GM19463 (cell line): ENCODE results near the gene ZC3HAV1.
"Not testable (repeated sequence)": the region's sequence is repeated elsewhere in the genome, so short reads cannot be mapped to it uniquely, and the experiment has no call there.

Experiments
- ATAC-seq: cut with Tn5 transposase; IDR thresholded peaks from one replicate; pipeline ENCODE4 v1.9.1; 2021; ENCODE audit warnings: mild to moderate bottlenecking, moderate library complexity; ENCODE audit not compliant: unreplicated experiment

Gene ZC3HAV1

DNA sequence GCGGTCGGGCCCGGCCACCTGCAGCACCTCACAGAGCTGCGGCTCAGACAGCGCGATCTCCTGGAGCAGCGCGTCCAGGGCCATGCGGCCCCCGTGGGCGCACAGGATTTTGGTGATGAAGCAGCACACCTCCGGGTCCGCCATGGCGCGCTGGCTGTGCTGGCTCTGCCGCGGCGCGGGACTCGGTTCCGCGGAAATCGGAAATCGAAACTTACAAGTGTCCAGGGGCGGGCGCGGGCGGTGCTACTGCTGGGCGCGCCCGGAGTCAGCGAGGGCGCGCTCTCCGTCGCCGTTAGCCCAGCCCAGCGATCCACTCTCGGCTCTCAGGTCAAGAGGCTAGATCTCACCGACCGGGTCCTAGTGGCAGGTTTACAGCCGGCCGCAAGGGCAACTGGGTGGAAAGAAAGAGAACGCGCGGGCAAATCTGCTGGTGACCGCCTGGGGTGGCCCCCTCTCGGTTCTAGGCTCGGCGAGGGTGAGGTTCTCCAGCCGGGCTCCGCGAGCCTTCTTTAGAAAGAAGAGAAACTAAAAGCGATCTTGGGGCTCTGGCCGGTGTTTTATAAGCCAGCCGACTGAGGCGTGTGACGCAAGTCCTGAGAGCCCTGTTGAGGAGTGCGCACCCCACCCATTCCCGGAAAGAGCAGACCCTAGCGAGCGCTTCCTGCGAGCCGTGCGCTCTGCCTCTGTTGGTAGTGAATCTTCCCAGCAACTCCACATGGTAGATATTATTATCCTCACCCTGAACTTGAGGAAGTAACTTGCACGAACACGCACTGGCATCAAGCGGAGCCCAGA is at the start of gene ZC3HAV1:
TSS of gene ZC3HAV1 (minus strand) at position 533 of the 795 bp plus-strand sequence. CDS start at position 144, 389 bp downstream.
- peak; percentile 71 for ATAC-seq

DNA sequence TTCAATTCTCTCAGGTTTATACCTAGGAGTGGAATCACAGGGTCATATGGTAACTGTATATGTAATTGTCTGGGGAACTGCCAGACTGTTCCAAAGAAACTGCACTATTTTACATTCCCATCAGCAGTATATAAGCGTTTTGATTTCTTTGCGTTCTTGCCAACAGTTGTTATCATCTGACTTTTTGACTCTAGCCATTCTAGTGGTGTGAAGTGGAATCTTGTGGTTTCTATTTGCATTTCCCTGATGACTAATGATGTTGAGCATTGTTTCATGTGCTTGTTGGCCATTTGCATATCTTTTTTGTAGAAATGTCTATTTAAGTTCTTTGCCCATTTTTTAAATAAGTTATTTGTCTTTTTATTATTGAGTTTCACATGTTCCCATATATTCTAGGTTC is 44.3 kb upstream of the ZC3HAV1 start:
- no peak for ATAC-seq

- ATAC-seq = no peak
Observed at GRCh38 chr7:139152149-139152548, 42.6 kb upstream of the ZC3HAV1 start.

GRCh38 chr7:139139150-139139549 is 29.6 kb upstream of the ZC3HAV1 start:
- no peak for ATAC-seq

DNA sequence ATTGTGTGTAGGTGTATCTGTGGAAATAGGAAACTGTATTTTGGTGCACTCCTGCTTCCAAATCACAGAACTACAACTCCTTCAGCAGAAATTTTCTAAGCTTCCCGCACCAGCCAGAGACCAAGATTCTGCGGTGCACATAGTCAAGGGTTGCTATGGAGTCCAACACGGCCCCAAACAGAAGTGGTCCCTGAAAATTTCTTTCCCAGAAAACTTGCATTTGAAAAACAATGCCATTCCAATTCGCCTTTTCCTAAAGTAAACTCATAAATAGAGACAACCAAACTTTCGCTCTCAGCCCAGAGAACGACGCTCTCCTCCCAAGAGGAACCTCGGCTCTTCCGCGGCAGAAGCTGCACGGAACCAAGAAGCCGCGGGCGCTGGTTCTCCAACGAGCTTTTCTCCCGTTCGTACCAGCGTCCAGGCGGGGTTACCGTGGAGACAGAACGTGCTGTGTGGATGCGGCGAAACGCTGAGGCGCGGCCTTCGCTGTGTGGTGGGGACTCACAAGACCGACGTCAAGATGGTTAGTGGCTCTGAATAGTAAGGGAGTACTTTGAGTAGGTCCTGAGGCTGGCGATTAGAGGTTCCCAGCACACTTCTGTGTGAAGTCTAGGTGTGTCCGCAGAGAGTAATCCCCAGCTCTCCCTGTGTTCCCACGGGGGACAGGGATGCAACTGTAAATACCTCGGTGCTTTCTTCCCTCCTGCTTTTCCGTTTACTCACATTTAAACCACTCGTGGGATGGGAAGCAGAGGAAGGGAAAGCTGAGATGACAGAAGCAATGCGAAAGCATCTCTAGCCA is 24.0 kb upstream of the ZC3HAV1 start:
- ATAC-seq = peak; percentile 98

DNA sequence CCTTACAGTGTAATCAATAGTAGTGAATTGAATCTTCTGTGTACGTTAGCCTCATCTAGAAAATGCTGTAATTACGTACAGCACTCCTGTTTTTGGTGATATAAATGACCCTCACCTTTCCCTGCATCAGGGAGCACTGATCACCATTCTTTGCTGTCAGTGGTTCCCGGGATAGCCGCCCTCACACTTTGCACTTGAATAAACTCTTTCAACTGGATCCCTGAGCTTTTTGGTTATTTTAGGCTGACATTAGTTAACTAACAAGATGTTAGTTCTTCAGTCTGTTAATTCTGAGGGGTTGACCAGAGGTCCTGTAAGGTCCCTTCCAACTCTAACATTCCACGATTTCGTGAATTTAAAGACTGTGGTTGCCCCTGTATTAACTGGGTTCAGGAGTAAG is 23.4 kb upstream of the ZC3HAV1 start:
- no peak for ATAC-seq

GRCh38 chr7:139131601-139132041 is 22.1 kb upstream of the ZC3HAV1 start:
- no peak for ATAC-seq

- not testable (repeated sequence) for ATAC-seq
Observed at GRCh38 chr7:139129814-139130213, 20.3 kb upstream of the ZC3HAV1 start.

- ATAC-seq = no peak
Observed at GRCh38 chr7:139127648-139128047, 18.1 kb upstream of the ZC3HAV1 start.

GRCh38 chr7:139125657-139126056 is 16.1 kb upstream of the ZC3HAV1 start:
- no peak for ATAC-seq

DNA sequence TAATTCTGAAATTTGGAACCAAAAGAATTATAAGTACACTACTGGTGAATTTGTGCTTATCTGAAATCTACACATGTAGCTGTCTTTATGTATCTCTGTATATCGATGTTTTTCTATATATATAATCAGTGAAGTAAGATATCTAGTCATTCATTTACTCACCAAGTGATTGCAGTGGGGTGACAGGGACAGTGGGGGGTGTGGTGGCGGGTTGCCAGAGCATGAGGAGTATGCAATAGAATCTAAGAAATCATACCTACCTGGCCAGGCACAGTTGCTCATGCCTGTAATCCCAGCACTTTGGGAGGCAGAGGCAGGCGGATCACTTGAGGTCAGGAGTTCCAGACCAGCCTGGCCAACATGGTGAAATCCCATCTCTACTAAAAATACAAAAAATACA is 15.5 kb upstream of the ZC3HAV1 start:
- not testable (repeated sequence) for ATAC-seq

- ATAC-seq = peak; percentile 57
Observed at GRCh38 chr7:139124084-139124914, 14.8 kb upstream of the ZC3HAV1 start.

- no peak for ATAC-seq
Observed at GRCh38 chr7:139119486-139119849, 9.9 kb upstream of the ZC3HAV1 start.

- ATAC-seq = peak; percentile 64
Observed at GRCh38 chr7:139118805-139119485, 9.4 kb upstream of the ZC3HAV1 start.

- ATAC-seq = peak; percentile 75
Observed at GRCh38 chr7:139118234-139118804, 8.8 kb upstream of the ZC3HAV1 start.

GRCh38 chr7:139117599-139118233 is 8.2 kb upstream of the ZC3HAV1 start:
- no peak for ATAC-seq

DNA sequence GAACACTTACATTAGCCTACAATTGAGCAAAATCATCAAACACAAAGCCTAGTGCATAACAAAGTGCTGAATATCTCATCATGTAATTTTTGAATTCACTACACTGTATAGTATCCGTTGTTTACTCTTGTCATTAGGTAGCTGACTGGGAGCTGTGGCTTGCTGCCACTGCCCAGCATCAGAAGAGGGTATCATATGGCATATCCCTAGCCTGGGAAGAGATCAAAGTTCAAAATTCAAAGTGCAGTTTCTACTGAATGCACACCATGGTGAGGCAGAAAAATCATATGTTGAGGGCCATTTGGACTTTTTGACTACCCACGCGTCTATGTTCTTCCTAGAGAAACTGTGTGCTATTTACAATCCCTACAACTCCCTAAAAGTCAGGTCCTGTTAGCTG is 7.5 kb upstream of the ZC3HAV1 start:
- no peak for ATAC-seq

DNA sequence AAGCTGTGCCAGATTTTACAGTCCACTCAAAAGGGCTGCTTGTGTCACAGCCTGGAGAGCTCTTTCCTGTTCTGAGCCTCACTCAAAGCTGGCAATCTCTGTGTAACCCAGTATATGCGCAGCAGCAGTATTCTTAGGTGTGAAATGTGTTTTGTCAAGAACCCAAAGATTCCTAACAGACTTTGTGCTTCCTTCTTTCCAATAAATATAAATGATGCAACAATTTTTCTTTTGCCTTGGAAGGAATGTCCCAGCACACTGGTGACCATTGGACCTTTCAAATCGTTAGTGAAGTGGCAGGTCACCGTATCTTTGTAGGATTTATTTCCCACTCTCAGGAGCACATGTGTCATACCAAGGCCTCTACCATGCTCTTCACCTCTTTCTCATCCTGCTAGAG is 5.6 kb upstream of the ZC3HAV1 start:
- ATAC-seq = no peak

DNA sequence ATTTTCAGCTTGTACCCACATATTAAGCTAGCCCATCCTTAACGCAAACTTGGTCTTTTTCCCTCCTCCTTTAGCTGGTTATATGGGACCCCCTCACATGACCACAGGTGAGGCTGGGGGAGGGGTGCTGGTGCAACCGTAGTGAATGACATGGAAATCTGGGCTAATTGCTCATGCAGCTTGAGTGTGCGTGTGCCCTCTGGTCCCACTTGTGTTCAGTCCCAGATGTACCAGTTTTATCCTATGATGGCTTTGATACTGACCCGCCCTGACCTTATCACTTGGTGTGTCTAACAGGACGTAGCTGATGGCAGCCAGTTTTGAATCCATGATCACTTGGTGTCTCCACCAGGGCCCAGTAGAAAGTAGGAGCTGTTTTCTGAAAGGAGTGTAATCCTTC is 5.1 kb upstream of the ZC3HAV1 start:
- no peak for ATAC-seq

- no peak for ATAC-seq
Observed at GRCh38 chr7:139114018-139114417, 4.5 kb upstream of the ZC3HAV1 start.
